ENCODE data around the gene SLC5A6. TPM values are rescaled to one million over a fixed set of nuclear protein-coding genes. Genes with fewer than 3 reads are reported as not detected.
A peak's percentile ranks its signal among the peaks of the same experiment; 100 is the strongest.

The SLC5A6 gene
- polyA plus RNA-seq, 3 donors = 8.1 to 21.7 (median 10.2) TPM

DNA sequence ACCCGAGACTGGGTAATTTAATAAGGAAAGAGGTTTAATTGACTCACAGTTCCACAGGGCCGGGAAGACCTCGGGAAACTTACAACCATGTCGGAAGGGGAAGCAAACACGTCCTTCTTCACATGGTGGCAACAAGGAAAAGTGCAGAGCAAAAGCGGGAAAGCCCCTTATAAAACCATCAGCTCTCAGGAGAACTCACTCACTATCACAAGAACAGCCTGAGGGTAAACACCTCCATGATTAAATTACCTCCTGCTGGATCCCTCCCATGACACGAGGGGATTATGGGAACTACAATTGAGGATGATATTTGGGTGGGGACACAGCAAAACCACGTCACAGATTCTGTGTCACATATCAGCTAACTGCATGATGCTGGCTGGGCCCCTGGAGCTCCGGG is 51.9 kb downstream of the SLC5A6 start:
- no peak overlapping the region for H3K27ac Mint-ChIP-seq
- no peak overlapping the region for H2AFZ ChIP-seq (ENCODE audit: insufficient read depth, low read depth, low read length, poor library complexity, severe bottlenecking)

DNA sequence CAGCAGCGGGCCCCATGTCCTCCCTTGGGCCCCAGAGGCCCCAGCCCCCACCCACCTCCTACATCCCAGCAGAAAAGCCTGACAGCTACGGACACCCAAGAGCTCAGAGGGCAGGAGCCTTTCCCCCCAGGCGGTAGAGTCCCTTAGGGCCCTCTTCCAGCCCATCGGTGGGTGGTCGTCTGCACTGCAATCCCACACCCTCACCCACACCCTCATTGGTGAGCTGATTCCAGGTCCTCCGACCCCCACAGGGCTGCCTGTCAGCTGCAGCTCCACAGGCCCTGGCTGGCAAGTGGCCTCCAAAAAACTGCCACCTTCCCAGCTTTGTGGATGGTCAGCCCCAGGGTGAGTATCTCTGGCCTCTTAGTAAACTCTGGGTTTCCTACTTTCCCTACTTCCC is 52.8 kb downstream of the SLC5A6 start:
- Mint-ChIP-seq H3K27ac (peak overlapping the region in 1 of 7 donors; percentile 51), H3K4me1 (no peaks in the 10 kb centered on the region)

More for the DNA sequence above, 51.9 kb downstream of the SLC5A6 start:
- Mint-ChIP-seq H3K4me3 (no peak overlapping the region), H3K4me1 (peaks cover 2% of the 10 kb centered on the region), H3K36me3 (no peaks in the 10 kb centered on the region), H3K9me3 (peaks cover 0 to 2% (median 0%) of the 10 kb centered on the region in 7 donors), H3K27me3 (ENCODE audit: low read depth in 3 of 3) (peaks cover 2 to 7% (median 4%) of the 10 kb centered on the region in 3 donors)
- TF ChIP-seq, protein P1, sequence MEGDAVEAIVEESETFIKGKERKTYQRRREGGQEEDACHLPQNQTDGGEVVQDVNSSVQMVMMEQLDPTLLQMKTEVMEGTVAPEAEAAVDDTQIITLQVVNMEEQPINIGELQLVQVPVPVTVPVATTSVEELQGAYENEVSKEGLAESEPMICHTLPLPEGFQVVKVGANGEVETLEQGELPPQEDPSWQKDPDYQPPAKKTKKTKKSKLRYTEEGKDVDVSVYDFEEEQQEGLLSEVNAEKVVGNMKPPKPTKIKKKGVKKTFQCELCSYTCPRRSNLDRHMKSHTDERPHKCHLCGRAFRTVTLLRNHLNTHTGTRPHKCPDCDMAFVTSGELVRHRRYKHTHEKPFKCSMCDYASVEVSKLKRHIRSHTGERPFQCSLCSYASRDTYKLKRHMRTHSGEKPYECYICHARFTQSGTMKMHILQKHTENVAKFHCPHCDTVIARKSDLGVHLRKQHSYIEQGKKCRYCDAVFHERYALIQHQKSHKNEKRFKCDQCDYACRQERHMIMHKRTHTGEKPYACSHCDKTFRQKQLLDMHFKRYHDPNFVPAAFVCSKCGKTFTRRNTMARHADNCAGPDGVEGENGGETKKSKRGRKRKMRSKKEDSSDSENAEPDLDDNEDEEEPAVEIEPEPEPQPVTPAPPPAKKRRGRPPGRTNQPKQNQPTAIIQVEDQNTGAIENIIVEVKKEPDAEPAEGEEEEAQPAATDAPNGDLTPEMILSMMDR (IDR thresholded peaks at IDR 0.05) = no peak
- H3K4me1 ChIP-seq (ENCODE audit: control insufficient read depth in 1 of 2, insufficient read depth in 2 of 2, low read length in 2 of 2) = no peaks in the 10 kb centered on the region
- intact Hi-C loops (cut with micrococcal nuclease) = no loop called here
- H3K9ac ChIP-seq (ENCODE audit: insufficient read depth, low read length, poor library complexity, severe bottlenecking) = no peak overlapping the region
- H4K20me1 ChIP-seq (ENCODE audit: insufficient read depth, low read length) = no peaks in the 10 kb centered on the region
- no peak overlapping the region for H3K4me2 ChIP-seq (replicated peaks; ENCODE audit: extremely low read depth, low read length, poor library complexity, severe bottlenecking)
- 100% methylated on average over 4 of the region's 9 CpGs for WGBS (ENCODE audit: insufficient coverage)
- no peaks in the 10 kb centered on the region for H3K36me3 ChIP-seq (replicated peaks in 1 of 2; ENCODE audit: control insufficient read depth in 1 of 2, insufficient read depth in 2 of 2, low read length in 2 of 2)
- no peaks in the 10 kb centered on the region for H3K27me3 ChIP-seq (ENCODE audit: control insufficient read depth in 2 of 2, insufficient read depth in 2 of 2, low read length in 2 of 2)
- no peak overlapping the region for H3K27ac ChIP-seq (ENCODE audit: low read depth in 1 of 2, low read length in 2 of 2)
- H3K4me3 ChIP-seq (replicated peaks in 1 of 3; ENCODE audit: low read depth in 2 of 3, low read length in 3 of 3) = no peak overlapping the region
- H3K79me2 ChIP-seq (ENCODE audit: insufficient read depth, low read length) = no peaks in the 10 kb centered on the region
- DNase-seq = no peak
- no peaks in the 10 kb centered on the region for H3K9me3 ChIP-seq (replicated peaks in 1 of 2; ENCODE audit: control insufficient read depth in 1 of 2, insufficient read depth in 1 of 2, low read length in 2 of 2)

More for the DNA sequence above, 52.8 kb downstream of the SLC5A6 start:
- no peak overlapping the region for H3K4me3 Mint-ChIP-seq
- peaks cover 0 to 2% (median 0%) of the 10 kb centered on the region in 7 donors for H3K9me3 Mint-ChIP-seq
- WGBS (ENCODE audit: insufficient coverage) = 97% methylated on average over 5 of the region's 6 CpGs
- intact Hi-C loops (cut with micrococcal nuclease) = no loop called here
- no peak for DNase-seq
- H3K27ac ChIP-seq (ENCODE audit: low read depth in 1 of 2, low read length in 2 of 2) = no peak overlapping the region
- no peaks in the 10 kb centered on the region for H3K36me3 Mint-ChIP-seq
- peaks cover 1 to 8% (median 2%) of the 10 kb centered on the region in 3 donors for H3K27me3 Mint-ChIP-seq (ENCODE audit: low read depth in 3 of 3)
- H3K4me2 ChIP-seq (replicated peaks; ENCODE audit: extremely low read depth, low read length, poor library complexity, severe bottlenecking) = no peak overlapping the region
- H3K79me2 ChIP-seq (ENCODE audit: insufficient read depth, low read length) = no peaks in the 10 kb centered on the region
- no peaks in the 10 kb centered on the region for H3K9me3 ChIP-seq (replicated peaks in 1 of 2; ENCODE audit: control insufficient read depth in 1 of 2, insufficient read depth in 1 of 2, low read length in 2 of 2)
- no peak overlapping the region for H2AFZ ChIP-seq (ENCODE audit: insufficient read depth, low read depth, low read length, poor library complexity, severe bottlenecking)
- no peaks in the 10 kb centered on the region for H3K27me3 ChIP-seq (ENCODE audit: control insufficient read depth in 2 of 2, insufficient read depth in 2 of 2, low read length in 2 of 2)
- TF ChIP-seq, protein P1 (IDR thresholded peaks at IDR 0.05) = no peak
- no peaks in the 10 kb centered on the region for H3K4me1 ChIP-seq (ENCODE audit: control insufficient read depth in 1 of 2, insufficient read depth in 2 of 2, low read length in 2 of 2)
- no peaks in the 10 kb centered on the region for H3K36me3 ChIP-seq (replicated peaks in 1 of 2; ENCODE audit: control insufficient read depth in 1 of 2, insufficient read depth in 2 of 2, low read length in 2 of 2)
- H3K9ac ChIP-seq (ENCODE audit: insufficient read depth, low read length, poor library complexity, severe bottlenecking) = no peak overlapping the region
- H4K20me1 ChIP-seq (ENCODE audit: insufficient read depth, low read length) = no peaks in the 10 kb centered on the region
- no peak overlapping the region for H3K4me3 ChIP-seq (replicated peaks in 1 of 3; ENCODE audit: low read depth in 2 of 3, low read length in 3 of 3)

All from CD14-positive monocyte (primary cell).